GM21723 (cell line): ENCODE data around the gene SRSF1.
"Not testable (repeated sequence)": the region's sequence is repeated elsewhere in the genome, so short reads cannot be mapped to it uniquely, and the experiment has no call there.

ENCODE experiments used
- ATAC-seq: cut with Tn5 transposase; IDR thresholded peaks from one replicate; pipeline ENCODE4 v1.9.1; 2021; ENCODE audit warnings: mild to moderate bottlenecking, moderate library complexity; ENCODE audit not compliant: unreplicated experiment

SRSF1 gene

GRCh38 chr17:57993471-57994365 is 13.3 kb downstream of the SRSF1 start:
- ATAC-seq: no peak

GRCh38 chr17:57991537-57991936 is 15.5 kb downstream of the SRSF1 start:
- ATAC-seq: no peak

- ATAC-seq: no peak
Measured at GRCh38 chr17:57990037-57990436, 17.0 kb downstream of the SRSF1 start.

- peak; percentile 74 for ATAC-seq
Measured at GRCh38 chr17:57988301-57989250, 18.5 kb downstream of the SRSF1 start.

- ATAC-seq: peak; percentile 59
Measured at GRCh38 chr17:57987581-57988300, 19.3 kb downstream of the SRSF1 start, which contains the start of gene VEZF1. Gene VEZF1 (minus strand): TSS chr17:57988254. CDS start chr17:57988111, 143 bp downstream.

- ATAC-seq: peak; percentile 24
Measured at GRCh38 chr17:57986841-57987580, 20.0 kb downstream of the SRSF1 start.

GRCh38 chr17:57985675-57985974 is 21.4 kb downstream of the SRSF1 start:
- ATAC-seq: no peak

GRCh38 chr17:57984936-57985674 is 21.9 kb downstream of the SRSF1 start:
- no peak for ATAC-seq

GRCh38 chr17:57984261-57984890 is 22.7 kb downstream of the SRSF1 start:
- ATAC-seq: no peak

- ATAC-seq: no peak
Measured at GRCh38 chr17:57983446-57983845, 23.6 kb downstream of the SRSF1 start.

GRCh38 chr17:57982452-57983170 is 24.4 kb downstream of the SRSF1 start:
- no peak for ATAC-seq

GRCh38 chr17:57980522-57980921 is 26.5 kb downstream of the SRSF1 start:
- ATAC-seq: no peak

- no peak for ATAC-seq
Measured at GRCh38 chr17:57979076-57979475, 28.0 kb downstream of the SRSF1 start.

- no peak for ATAC-seq
Measured at GRCh38 chr17:57976594-57976993, 30.5 kb downstream of the SRSF1 start.

GRCh38 chr17:57975044-57975443 is 32.0 kb downstream of the SRSF1 start:
- no peak for ATAC-seq

- not testable (repeated sequence) for ATAC-seq
Measured at GRCh38 chr17:57974053-57974824, 32.8 kb downstream of the SRSF1 start.

GRCh38 chr17:57972151-57972550 is 34.9 kb downstream of the SRSF1 start:
- ATAC-seq: no peak

GRCh38 chr17:57971572-57971971 is 35.5 kb downstream of the SRSF1 start:
- ATAC-seq: no peak
